ENCODE data around the gene CTXND1.

- TF ChIP-seq EZH2 (IDR thresholded peaks at IDR 0.05), result no peak
- no peak for TF ChIP-seq POLR2AphosphoS5 (IDR thresholded peaks at IDR 0.05; ENCODE audit: borderline replicate concordance, low read depth, low read length)
- TF ChIP-seq FOXP2 (optimal IDR thresholded peaks at IDR 0.05; ENCODE audit: control extremely low read depth, extremely low read length, insufficient read depth), result no peak
Measured at GRCh38 chr15:80267658-80268057, 15.6 kb upstream of the CTXND1 start.

Measured in SK-N-MC (cell line).